ENCODE data around the gene C14orf180.

C14orf180 gene

DNA sequence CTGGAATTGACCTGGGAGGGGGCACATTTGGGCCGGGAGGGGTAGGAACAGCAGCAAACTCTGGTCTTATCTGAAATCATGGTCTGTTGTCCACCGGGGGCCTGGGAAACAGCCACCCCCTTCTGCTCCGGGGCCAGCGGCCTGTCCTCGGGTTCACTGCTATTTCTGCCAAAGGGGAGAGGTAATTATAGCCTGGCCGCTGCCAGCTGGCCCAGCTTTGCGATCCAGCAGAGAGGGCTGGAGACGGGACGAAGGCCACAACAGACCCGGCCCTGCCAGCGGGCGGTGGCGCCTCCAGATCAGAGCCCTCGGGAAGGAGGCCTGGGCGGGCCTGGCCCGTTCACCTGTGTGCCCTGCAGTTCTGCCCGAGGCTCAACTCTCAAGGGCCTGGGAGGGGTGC is at the start of gene C14orf180:
C14orf180 (plus strand) TSS at position 258 of the 400 bp plus-strand sequence. CDS start 6,667 bp downstream, outside the sequence.
- in situ Hi-C loops (cut with MboI; ENCODE audit: low pct_unique_long_range_greater_than_20kb, low sequenced_read_pairs, unreplicated experiment) = no loop called here
- TF ChIP-seq, protein P1, sequence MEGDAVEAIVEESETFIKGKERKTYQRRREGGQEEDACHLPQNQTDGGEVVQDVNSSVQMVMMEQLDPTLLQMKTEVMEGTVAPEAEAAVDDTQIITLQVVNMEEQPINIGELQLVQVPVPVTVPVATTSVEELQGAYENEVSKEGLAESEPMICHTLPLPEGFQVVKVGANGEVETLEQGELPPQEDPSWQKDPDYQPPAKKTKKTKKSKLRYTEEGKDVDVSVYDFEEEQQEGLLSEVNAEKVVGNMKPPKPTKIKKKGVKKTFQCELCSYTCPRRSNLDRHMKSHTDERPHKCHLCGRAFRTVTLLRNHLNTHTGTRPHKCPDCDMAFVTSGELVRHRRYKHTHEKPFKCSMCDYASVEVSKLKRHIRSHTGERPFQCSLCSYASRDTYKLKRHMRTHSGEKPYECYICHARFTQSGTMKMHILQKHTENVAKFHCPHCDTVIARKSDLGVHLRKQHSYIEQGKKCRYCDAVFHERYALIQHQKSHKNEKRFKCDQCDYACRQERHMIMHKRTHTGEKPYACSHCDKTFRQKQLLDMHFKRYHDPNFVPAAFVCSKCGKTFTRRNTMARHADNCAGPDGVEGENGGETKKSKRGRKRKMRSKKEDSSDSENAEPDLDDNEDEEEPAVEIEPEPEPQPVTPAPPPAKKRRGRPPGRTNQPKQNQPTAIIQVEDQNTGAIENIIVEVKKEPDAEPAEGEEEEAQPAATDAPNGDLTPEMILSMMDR (IDR thresholded peaks at IDR 0.05; ENCODE audit: extremely low read depth, insufficient read depth, missing control alignments) = no peak
- DNase-seq (ENCODE audit: low spot score) = no peak

DNA sequence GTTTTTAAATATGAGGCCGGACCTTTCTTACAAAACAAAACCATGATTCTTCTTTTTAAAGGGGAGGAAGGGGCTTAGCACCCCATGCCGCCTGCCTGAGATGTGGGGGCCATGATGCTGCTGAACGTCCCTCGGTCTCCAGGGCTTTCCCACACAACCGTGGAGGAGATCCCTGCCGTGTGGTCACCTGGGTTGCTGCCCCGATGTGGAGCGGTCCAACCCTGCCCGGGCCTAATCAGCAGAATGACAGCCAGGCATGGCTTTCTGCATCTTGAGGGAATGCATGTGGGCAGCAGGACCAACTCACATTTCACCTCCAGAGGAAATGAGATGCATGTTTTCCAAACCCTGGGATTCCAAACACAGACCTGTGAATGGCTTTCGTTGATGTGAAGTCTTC is 48.9 kb upstream of the C14orf180 start:
- in situ Hi-C loops (cut with MboI; ENCODE audit: low pct_unique_long_range_greater_than_20kb, low sequenced_read_pairs, unreplicated experiment) = no loop called here
- DNase-seq (ENCODE audit: low spot score) = no peak
- TF ChIP-seq, protein P1 (IDR thresholded peaks at IDR 0.05; ENCODE audit: extremely low read depth, insufficient read depth, missing control alignments) = no peak

DNA sequence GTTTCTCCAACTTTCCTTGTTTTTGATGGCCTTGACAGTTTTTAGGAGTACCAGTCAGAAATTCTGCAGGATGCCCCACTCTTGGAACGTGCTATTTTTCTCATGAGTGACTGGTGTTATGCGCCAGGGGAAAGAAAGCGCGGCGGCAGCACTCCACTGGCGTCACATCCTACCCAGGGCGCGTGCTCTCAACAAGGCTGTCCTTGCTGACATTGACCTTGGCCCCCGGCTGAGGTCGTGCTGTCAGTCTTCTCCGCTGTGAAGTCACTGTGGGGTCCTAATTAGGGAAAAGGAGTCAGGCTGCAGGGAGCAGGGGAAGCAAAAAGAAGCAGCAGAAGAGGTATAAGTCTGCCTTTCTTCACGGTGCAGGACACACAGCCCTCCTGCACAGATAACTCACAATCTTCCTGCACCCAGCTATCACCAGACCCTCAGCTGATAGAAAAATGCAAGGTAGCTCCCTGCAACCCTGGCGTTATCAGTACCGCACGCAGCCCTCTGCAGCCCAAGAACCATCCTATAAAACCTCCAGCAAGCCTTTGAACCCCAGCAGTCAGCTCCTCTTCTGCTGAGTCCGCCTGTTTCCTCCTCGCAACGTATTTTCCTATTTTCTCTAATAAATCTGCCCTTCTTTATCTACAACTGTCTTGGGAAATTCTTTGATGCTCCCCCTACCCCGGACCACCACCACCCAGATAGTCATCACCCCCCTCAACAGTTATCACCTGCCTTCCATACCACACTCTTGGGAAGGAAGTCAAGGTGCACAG is 48.0 kb upstream of the C14orf180 start:
- no peak for DNase-seq (ENCODE audit: low spot score)
- in situ Hi-C loops (cut with MboI; ENCODE audit: low pct_unique_long_range_greater_than_20kb, low sequenced_read_pairs, unreplicated experiment) = no loop called here
- TF ChIP-seq, protein P1 (IDR thresholded peaks at IDR 0.05; ENCODE audit: extremely low read depth, insufficient read depth, missing control alignments) = no peak

DNA sequence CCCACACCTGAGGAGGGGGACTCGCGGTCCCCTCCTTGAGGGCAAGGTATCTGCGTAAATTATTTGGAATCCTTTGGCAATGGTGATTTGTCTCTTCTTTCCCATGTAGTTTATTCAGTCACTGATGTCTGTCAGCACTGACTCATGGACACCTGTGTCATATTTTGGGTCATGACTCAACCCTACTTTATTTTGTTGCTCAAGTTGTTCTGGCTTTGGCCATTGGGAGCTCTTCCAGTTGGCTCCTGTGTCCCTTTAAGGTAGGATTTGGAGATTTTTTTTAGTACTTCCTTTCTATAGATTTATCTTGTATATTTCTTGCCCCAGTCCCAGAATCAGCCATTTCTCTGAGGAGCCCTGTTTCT is 47.4 kb upstream of the C14orf180 start:
- in situ Hi-C loops (cut with MboI; ENCODE audit: low pct_unique_long_range_greater_than_20kb, low sequenced_read_pairs, unreplicated experiment) = no loop called here
- no peak for DNase-seq (ENCODE audit: low spot score)
- TF ChIP-seq, protein P1 (IDR thresholded peaks at IDR 0.05; ENCODE audit: extremely low read depth, insufficient read depth, missing control alignments) = no peak

DNA sequence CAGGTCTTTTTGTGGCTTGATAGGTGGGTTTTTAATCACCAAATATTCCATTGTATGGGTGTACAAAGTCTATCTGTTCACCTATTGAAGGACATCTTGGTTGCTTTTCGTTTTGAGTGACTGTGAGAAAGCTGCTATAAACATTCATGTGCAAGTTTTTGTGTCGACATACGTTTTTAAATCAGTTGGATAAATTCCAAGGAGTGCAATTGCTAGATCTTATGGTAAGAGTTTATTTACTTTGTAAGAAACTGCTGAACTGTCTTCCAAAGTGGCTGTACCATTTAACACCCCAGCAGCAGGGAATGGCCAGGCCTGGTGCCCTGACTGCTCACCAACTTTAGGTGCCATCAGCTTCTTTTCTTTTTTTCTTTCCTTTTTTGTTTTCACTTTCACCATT is 45.5 kb upstream of the C14orf180 start:
- in situ Hi-C loops (cut with MboI; ENCODE audit: low pct_unique_long_range_greater_than_20kb, low sequenced_read_pairs, unreplicated experiment) = no loop called here
- no peak for DNase-seq (ENCODE audit: low spot score)
- TF ChIP-seq, protein P1 (IDR thresholded peaks at IDR 0.05; ENCODE audit: extremely low read depth, insufficient read depth, missing control alignments) = no peak

DNA sequence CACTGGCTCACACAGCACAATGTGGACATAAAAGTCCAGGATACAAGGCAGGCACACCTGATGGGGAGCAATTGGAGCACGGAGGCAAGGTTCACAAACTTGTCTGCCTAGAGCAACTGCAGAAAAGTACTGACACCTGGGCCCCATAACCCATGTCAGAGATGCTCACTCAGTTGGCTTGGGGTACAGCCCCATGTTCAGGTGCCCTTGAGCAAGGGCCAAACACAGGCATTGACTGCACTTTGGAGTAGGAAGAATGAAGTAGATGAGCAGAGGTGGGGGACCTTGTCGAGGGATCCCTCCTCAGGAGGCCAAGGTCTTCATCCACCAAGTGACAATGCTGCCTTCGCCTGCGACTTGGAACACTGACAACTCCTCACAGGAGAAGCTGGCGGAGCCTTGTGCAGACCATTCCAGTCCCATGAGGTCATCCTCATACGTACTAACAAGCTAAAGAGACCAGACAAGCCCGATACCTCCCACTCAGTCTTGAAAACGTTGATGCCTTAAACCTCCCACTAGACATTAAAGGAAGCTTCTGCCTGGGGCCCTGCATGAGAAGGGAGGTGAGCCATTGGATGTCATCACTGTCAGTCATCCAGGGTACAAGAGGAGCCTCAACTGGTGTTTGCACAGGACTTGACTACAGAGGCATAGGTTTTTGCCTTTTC is 42.5 kb upstream of the C14orf180 start:
- TF ChIP-seq, protein P1 (IDR thresholded peaks at IDR 0.05; ENCODE audit: extremely low read depth, insufficient read depth, missing control alignments) = no peak
- in situ Hi-C loops (cut with MboI; ENCODE audit: low pct_unique_long_range_greater_than_20kb, low sequenced_read_pairs, unreplicated experiment) = no loop called here
- DNase-seq (ENCODE audit: low spot score) = no peak
